HG03457 (cell line): ENCODE data around the gene WBP2.

Source experiments
- ATAC-seq: cut with Tn5 transposase; IDR thresholded peaks from one replicate; pipeline ENCODE4 v1.9.1; 2021; ENCODE audit warnings: moderate number of reproducible peaks; ENCODE audit not compliant: unreplicated experiment

The WBP2 gene

GRCh38 chr17:75855310-75856061 lies at the start of gene WBP2:
TSS of gene WBP2 (minus strand) at chr17:75855335. CDS start at chr17:75855297, 38 bp downstream.
- ATAC-seq: peak; percentile 78

- ATAC-seq: no peak
Observed at GRCh38 chr17:75902406-75902805, 47.3 kb upstream of the WBP2 start.

- ATAC-seq: no peak
Observed at GRCh38 chr17:75901727-75902126, 46.6 kb upstream of the WBP2 start.

GRCh38 chr17:75900691-75901533 lies 45.8 kb upstream of the WBP2 start:
- ATAC-seq: no peak

GRCh38 chr17:75899767-75900468 lies 44.8 kb upstream of the WBP2 start:
- ATAC-seq: no peak

- ATAC-seq: no peak
Observed at GRCh38 chr17:75899353-75899752, 44.2 kb upstream of the WBP2 start.

- ATAC-seq: no peak
Observed at GRCh38 chr17:75898791-75899190, 43.7 kb upstream of the WBP2 start.

GRCh38 chr17:75898065-75898464 lies 42.9 kb upstream of the WBP2 start:
- ATAC-seq: no peak

- no peak for ATAC-seq
Observed at GRCh38 chr17:75897160-75898019, 42.3 kb upstream of the WBP2 start.

GRCh38 chr17:75896415-75897159 lies 41.5 kb upstream of the WBP2 start, which contains the start of gene TRIM65:
TSS of gene TRIM65 (minus strand) at chr17:75896951. CDS start at chr17:75896937, 14 bp downstream.
- ATAC-seq: no peak

- ATAC-seq: no peak
Observed at GRCh38 chr17:75895370-75896155, 40.4 kb upstream of the WBP2 start.

GRCh38 chr17:75894049-75894733 lies 39.1 kb upstream of the WBP2 start:
- no peak for ATAC-seq

- no peak for ATAC-seq
Observed at GRCh38 chr17:75893305-75894048, 38.3 kb upstream of the WBP2 start.

GRCh38 chr17:75892556-75893224 lies 37.6 kb upstream of the WBP2 start:
- no peak for ATAC-seq

GRCh38 chr17:75891605-75892555 lies 36.7 kb upstream of the WBP2 start:
- ATAC-seq: no peak

- no peak for ATAC-seq
Observed at GRCh38 chr17:75891022-75891604, 36.0 kb upstream of the WBP2 start.
